Caco-2 (cell line): ENCODE measurements around the gene ACADVL. TPM values are rescaled to one million over a fixed set of nuclear protein-coding genes. Genes with fewer than 3 reads are reported as not detected.
A peak's percentile ranks its signal among the peaks of the same experiment; 100 is the strongest.

Experiments
- BruUV-seq: library from RNA; stranded (reverse); fragments of 400-500 nt; replicated peaks from 2 replicates; lab custom pipeline; 2021; lab: Mats Ljungman, UMichigan
- CTCF ChIA-PET: fragments of 300-600 bp; sonication (Branson Sonifier 250); formaldehyde crosslinking; loops from one replicate; lab custom pipeline; 2022; ENCODE audit warnings: antibody characterized with exemption; lab: Charles Lee
- POLR2A ChIA-PET: fragments of 300-600 bp; sonication (Branson Sonifier 250); formaldehyde crosslinking; loops from one replicate; lab custom pipeline; 2022; ENCODE audit warnings: antibody characterized with exemption; lab: Charles Lee
- DNase-seq, 2 experiments: peaks; one replicate each; pipeline versions ENCODE4 v3.0.0 to v3.0.0-alpha.2; 2020 to 2022
- H3K27me3 ChIP-seq: replicated peaks from 2 replicates; pipeline ENCODE4 v1.6.0; 2011; ENCODE audit warnings: low read length; ENCODE audit not compliant: control insufficient read depth, insufficient read depth
- H3K36me3 ChIP-seq: 2 replicates; pipeline ENCODE4 v1.5.1; 2011; ENCODE audit warnings: low read length; ENCODE audit not compliant: control insufficient read depth, insufficient read depth
- H3K4me1 ChIP-seq: fragments of 250-450 bp; sonication (Bioruptor Pico); 2 replicates; pipeline ENCODE4 v1.5.1; 2020; ENCODE audit warnings: mild to moderate bottlenecking
- H3K4me3 ChIP-seq: 2 replicates; pipeline ENCODE4 v1.5.1; 2011; ENCODE audit warnings: low read depth, mild to moderate bottlenecking, control low read depth, low read length
- H3K9me3 ChIP-seq: fragments of 250-450 bp; sonication (Bioruptor Pico); 2 replicates; pipeline ENCODE4 v1.5.1; 2020; ENCODE audit warnings: mild to moderate bottlenecking, moderate library complexity
- H3K27ac Mint-ChIP-seq: one replicate; pipeline ENCODE4 v1.8.0; 2022; ENCODE audit warnings: mixed read lengths; ENCODE audit not compliant: unreplicated experiment
- H3K27me3 Mint-ChIP-seq: one replicate; pipeline ENCODE4 v1.8.0; 2022; ENCODE audit warnings: mixed read lengths; ENCODE audit not compliant: insufficient read depth, unreplicated experiment
- H3K36me3 Mint-ChIP-seq: one replicate; pipeline ENCODE4 v1.8.0; 2022; ENCODE audit warnings: mild to moderate bottlenecking, mixed read lengths; ENCODE audit not compliant: insufficient read depth, unreplicated experiment
- H3K4me1 Mint-ChIP-seq: one replicate; pipeline ENCODE4 v1.8.0; 2022; ENCODE audit warnings: low read depth, mixed read lengths; ENCODE audit not compliant: unreplicated experiment
- H3K4me3 Mint-ChIP-seq: one replicate; pipeline ENCODE4 v1.8.0; 2022; ENCODE audit warnings: mild to moderate bottlenecking, moderate library complexity, mixed read lengths; ENCODE audit not compliant: unreplicated experiment
- H3K9me3 Mint-ChIP-seq: one replicate; pipeline ENCODE4 v1.8.0; 2022; ENCODE audit warnings: mixed read lengths; ENCODE audit not compliant: unreplicated experiment
- intact Hi-C: fragments of 100-400 bp; cut with micrococcal nuclease; formaldehyde crosslinking; loops from one replicate; pipeline ENCODE4 v1.10.0; 2022; ENCODE audit not compliant: unreplicated experiment
- total RNA-seq: library from RNA; stranded (reverse); gene quantifications from 2 replicates; pipeline ENCODE4 v1.2.3, GENCODE V29; 2022
- TF ChIP-seq, protein P1 (sequence below), 2 experiments: fragments of 200-600 bp in 1 of 2; IDR thresholded peaks; 1 replicate in 1 of 2; 2 replicates in 1 of 2; pipeline versions ENCODE4 v1.5.1 to v1.8.0; 2011 to 2022; ENCODE audit warnings: antibody characterized with exemption in 1 of 2, control low read depth in 1 of 2, inconsistent platforms in 1 of 2, low read depth in 1 of 2, low read length in 1 of 2, mild to moderate bottlenecking in 1 of 2, moderate library complexity in 1 of 2; ENCODE audit not compliant: insufficient read depth in 1 of 2, severe bottlenecking in 1 of 2, unreplicated experiment in 1 of 2

Gene ACADVL
- total RNA-seq, 1 experiment from 2014 or later, result 133 TPM

DNA sequence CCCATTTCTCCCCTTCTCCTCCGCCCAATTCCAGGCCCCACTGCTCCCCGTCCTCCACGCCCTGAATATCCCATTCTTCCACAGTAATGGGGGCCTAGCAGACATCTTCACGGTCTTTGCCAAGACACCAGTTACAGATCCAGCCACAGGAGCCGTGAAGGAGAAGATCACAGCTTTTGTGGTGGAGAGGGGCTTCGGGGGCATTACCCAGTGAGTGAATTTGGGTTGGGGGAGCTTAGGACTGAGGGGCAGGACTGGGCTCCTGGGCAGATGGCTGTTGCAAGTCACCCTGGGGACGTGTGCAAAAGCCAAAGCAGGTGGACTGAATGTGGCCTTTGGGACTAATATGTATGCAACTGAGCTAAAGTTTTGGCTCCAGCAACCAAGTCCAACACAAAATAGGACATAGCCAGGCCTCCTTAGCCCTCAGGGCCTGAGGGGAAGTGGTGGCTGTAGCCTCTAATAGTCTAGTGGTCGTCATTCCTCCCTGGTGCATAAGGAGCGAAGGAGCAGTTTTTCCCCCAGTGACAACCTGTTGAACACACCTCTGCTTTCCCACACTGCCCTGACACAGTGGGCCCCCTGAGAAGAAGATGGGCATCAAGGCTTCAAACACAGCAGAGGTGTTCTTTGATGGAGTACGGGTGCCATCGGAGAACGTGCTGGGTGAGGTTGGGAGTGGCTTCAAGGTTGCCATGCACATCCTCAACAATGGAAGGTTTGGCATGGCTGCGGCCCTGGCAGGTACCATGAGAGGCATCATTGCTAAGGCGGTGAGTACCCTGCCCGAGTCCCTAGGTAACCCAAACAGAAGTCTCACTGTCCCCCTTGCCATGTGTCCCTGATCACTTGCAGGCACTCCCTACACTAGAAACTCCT lies 2.6 kb downstream of the ACADVL start:
- ChIA-PET CTCF (no interaction called here), POLR2A (no interaction called here)
- Mint-ChIP-seq H3K27me3 (no peaks in the 10 kb centered on the region), H3K36me3 (peaks cover 48% of the 10 kb centered on the region), H3K9me3 (no peaks in the 10 kb centered on the region), H3K27ac (no peak overlapping the region), H3K4me3 (no peak overlapping the region), H3K4me1 (peaks cover 5% of the 10 kb centered on the region)
- peaks cover 7% of the 10 kb centered on the region for H3K4me1 ChIP-seq
- no peaks in the 10 kb centered on the region for H3K9me3 ChIP-seq
- intact Hi-C loops, result no loop called here
- DNase-seq, result no peak
- TSS peak; percentile 7 for BruUV-seq
- no peaks in the 10 kb centered on the region for H3K27me3 ChIP-seq
- TF ChIP-seq, protein P1, sequence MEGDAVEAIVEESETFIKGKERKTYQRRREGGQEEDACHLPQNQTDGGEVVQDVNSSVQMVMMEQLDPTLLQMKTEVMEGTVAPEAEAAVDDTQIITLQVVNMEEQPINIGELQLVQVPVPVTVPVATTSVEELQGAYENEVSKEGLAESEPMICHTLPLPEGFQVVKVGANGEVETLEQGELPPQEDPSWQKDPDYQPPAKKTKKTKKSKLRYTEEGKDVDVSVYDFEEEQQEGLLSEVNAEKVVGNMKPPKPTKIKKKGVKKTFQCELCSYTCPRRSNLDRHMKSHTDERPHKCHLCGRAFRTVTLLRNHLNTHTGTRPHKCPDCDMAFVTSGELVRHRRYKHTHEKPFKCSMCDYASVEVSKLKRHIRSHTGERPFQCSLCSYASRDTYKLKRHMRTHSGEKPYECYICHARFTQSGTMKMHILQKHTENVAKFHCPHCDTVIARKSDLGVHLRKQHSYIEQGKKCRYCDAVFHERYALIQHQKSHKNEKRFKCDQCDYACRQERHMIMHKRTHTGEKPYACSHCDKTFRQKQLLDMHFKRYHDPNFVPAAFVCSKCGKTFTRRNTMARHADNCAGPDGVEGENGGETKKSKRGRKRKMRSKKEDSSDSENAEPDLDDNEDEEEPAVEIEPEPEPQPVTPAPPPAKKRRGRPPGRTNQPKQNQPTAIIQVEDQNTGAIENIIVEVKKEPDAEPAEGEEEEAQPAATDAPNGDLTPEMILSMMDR (IDR thresholded peaks at IDR 0.05; ENCODE audit: insufficient read depth in 1 of 2, low read depth in 1 of 2, low read length in 1 of 2, severe bottlenecking in 1 of 2, unreplicated experiment in 1 of 2), result no peak
- no peaks in the 10 kb centered on the region for H3K36me3 ChIP-seq
- no peak overlapping the region for H3K4me3 ChIP-seq

DNA sequence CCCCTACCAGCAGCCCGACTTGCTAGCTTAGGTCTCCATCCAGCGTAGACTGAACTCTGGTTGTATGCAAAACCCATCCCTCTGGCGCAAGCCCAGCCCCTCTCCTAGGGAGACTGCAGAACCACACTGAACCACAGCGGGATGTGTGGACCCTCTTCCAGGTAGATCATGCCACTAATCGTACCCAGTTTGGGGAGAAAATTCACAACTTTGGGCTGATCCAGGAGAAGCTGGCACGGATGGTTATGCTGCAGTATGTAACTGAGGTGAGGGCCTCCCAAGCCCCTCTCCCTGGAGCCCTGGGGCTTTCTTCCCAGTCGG lies 3.2 kb downstream of the ACADVL start:
- Histone ChIP-seq H3K4me1 (peaks cover 7% of the 10 kb centered on the region), H3K4me3 (no peak overlapping the region), H3K9me3 (no peaks in the 10 kb centered on the region), H3K27me3 (no peaks in the 10 kb centered on the region), H3K36me3 (no peaks in the 10 kb centered on the region)
- peaks cover 52% of the 10 kb centered on the region for H3K36me3 Mint-ChIP-seq
- DNase-seq, result no peak
- no peak overlapping the region for H3K4me3 Mint-ChIP-seq
- no peaks in the 10 kb centered on the region for H3K27me3 Mint-ChIP-seq
- no TSS peak for BruUV-seq
- peaks cover 5% of the 10 kb centered on the region for H3K4me1 Mint-ChIP-seq
- CTCF ChIA-PET, result no interaction called here
- H3K9me3 Mint-ChIP-seq, result no peaks in the 10 kb centered on the region
- TF ChIP-seq, protein P1 (IDR thresholded peaks at IDR 0.05; ENCODE audit: insufficient read depth in 1 of 2, low read depth in 1 of 2, low read length in 1 of 2, severe bottlenecking in 1 of 2, unreplicated experiment in 1 of 2), result no peak
- POLR2A ChIA-PET, result no interaction called here
- intact Hi-C loops, result no loop called here
- H3K27ac Mint-ChIP-seq, result no peak overlapping the region

DNA sequence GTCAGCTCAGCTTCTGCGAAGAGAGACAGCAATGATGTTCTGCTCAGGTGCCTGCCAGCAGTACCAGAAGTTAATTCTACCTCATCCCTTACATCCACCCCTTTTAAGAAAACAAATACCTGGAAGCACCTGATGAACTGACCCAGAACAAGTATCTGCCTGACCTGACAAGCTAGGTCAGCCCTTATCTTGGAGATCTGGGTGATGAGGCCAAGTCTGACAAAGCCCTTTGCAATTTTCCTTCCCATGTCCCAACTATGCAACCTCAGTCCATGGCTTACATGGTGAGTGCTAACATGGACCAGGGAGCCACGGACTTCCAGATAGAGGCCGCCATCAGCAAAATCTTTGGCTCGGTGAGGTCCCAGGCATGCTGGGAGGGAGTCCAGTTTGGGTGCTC lies 3.6 kb downstream of the ACADVL start:
- TF ChIP-seq, protein P1 (IDR thresholded peaks at IDR 0.05; ENCODE audit: insufficient read depth in 1 of 2, low read depth in 1 of 2, low read length in 1 of 2, severe bottlenecking in 1 of 2, unreplicated experiment in 1 of 2), result no peak
- H3K4me1 Mint-ChIP-seq, result peaks cover 5% of the 10 kb centered on the region

More for the DNA sequence above, 3.6 kb downstream of the ACADVL start:
- no peak overlapping the region for H3K4me3 ChIP-seq
- DNase-seq, result no peak
- Mint-ChIP-seq H3K27me3 (no peaks in the 10 kb centered on the region), H3K36me3 (peaks cover 57% of the 10 kb centered on the region), H3K27ac (no peak overlapping the region), H3K4me3 (no peak overlapping the region), H3K9me3 (no peaks in the 10 kb centered on the region)
- H3K4me1 ChIP-seq, result peaks cover 7% of the 10 kb centered on the region
- no peaks in the 10 kb centered on the region for H3K9me3 ChIP-seq
- CTCF ChIA-PET, result no interaction called here
- POLR2A ChIA-PET, result no interaction called here
- no peaks in the 10 kb centered on the region for H3K36me3 ChIP-seq
- H3K27me3 ChIP-seq, result no peaks in the 10 kb centered on the region
- intact Hi-C loops, result no loop called here
- no TSS peak for BruUV-seq
